Brain pericyte (primary cell): ENCODE results near the gene LIPE.
A peak's percentile ranks its signal among the peaks of the same experiment; 100 is the strongest.
"Not testable (repeated sequence)": the region's sequence is repeated elsewhere in the genome, so short reads cannot be mapped to it uniquely, and the experiment has no call there.

ENCODE experiments used
- DNase-seq: peaks from one replicate; pipeline ENCODE4 v3.0.0-alpha.2; 2012; ENCODE audit warnings: low read depth, low spot score

The LIPE gene

DNA sequence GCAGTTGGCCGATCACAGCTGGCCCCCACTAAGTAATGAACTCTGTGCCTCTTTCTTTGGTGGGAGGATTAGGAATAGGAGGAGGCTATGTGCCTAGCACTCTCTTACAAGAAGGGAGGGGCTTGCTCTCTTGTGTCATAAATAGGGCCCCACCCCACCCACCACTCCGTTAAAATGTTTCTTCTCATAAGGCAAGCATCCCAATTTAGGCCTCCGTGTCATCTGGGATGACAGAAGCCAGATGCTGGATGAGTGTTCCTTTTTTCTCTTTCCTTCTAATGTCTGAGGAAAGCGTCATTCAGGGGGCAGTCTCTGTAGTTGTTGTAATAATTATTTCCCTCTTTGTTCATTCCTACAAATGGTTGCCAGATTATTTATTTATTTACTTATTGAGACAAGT is at the start of gene LIPE:
LIPE (minus strand) TSS at position 76 of the 400 bp plus-strand sequence. CDS start 239 bp downstream, outside the sequence.
- DNase-seq, result no peak

DNA sequence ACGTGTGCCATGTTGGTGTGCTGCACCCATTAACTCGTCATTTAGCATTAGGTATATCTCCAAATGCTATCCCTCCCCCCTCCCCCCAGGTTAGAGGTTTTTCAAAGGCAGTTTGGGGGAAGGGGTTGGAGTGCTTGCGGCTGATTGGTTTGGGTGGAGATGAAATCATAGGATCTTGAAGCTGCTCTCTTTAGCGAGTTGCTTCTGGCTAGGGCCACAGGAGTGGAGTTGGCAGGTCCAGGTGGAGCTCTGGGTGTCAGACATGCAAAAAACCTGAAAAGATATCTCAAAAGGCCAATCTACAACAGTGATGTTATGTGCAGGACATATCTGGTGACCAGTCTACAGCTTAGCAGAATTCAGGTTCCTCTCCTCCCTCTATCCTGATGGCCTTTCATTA is 48.2 kb upstream of the LIPE start:
- no peak for DNase-seq

GRCh38 chr19:42474743-42475142 is 47.6 kb upstream of the LIPE start:
- no peak for DNase-seq

DNA sequence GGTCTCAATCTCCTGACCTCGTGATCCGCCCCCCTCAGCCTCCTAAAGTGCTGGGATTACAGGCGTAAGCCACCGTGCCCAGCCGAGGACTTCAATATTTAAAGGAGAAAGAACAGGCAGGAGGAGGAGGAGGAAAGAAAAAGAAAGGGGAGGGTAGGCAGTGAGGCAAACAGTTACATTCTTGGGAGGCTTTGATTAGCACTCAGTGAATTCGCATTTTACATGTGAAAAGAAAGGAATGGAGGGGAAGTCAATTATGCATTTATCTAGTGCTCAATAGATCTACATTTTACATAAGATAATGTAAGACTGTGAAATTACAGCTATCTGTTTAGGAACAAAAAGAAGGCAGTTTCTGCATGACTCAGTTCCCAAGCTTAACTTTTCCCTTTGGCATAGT is 46.5 kb upstream of the LIPE start:
- no peak for DNase-seq

DNA sequence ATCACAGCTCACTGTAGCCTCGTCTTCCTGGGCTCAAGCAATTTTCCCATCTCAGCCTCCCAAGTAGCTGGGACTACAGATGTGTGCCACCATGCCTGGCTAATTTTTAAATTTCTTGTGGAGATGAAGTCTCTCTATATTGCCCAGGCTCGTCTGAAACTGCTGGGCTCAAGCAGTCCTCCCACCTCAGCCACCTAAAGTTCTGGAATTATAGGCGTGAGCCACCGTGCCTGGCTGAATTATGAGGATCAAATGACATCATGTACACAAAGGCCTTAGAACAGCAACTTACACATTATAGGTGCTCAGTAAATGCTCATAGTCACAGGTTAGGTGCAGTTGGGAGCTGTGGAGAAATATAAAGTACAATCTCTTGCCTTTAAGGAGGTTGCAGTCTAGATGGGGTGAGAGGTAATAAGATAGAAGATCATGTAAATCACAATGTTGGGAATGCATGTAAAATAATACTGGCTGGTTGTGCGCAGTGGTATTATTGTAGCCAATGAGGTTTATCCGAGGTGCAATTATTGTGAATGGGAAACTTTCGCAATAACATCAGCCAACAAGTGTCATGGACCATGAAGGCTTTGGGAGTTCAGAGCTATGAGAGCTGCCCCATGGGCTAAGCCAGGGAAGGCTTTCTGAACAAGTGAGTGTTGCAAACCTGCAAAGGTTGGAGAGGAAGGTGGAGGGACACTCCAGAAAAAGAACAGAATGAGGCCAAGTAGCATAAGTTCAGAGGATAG is 45.4 kb upstream of the LIPE start:
- no peak for DNase-seq

DNA sequence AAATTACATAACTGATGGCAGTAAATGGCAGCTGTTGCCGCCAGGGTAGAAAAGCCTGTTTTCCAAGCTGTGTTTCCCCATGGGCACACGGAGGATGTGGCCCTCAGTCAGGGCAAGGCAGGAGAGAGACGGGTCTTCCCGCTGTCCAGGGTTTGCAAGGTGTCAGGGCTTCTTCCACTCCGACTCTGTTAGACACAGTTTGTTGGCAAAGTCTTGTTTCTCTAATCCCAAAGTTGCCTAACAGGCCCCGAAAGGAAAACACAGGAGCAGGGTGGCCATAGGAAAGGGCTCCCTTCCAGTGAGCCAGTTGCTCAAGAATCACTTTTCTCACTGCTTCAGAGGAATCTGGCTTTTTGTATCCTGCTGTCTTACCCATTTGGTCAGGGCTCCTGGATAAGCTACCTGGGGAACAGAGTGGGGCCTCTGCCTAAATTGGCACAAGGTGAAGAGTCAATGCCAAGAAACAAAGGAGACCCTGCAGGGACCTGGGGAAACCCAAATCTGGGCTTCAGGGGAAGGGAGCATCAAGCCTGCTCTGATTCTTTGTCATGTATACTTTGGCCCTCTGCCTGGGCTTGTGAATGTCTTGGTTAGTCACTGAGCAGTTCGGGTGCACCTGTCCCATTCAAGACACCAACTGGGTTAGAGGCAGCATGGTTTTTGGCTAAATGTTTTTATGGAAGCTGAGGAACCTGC is 44.5 kb upstream of the LIPE start:
- DNase-seq, result no peak

- no peak for DNase-seq
Measured at GRCh38 chr19:42469311-42470235, 42.4 kb upstream of the LIPE start.

DNA sequence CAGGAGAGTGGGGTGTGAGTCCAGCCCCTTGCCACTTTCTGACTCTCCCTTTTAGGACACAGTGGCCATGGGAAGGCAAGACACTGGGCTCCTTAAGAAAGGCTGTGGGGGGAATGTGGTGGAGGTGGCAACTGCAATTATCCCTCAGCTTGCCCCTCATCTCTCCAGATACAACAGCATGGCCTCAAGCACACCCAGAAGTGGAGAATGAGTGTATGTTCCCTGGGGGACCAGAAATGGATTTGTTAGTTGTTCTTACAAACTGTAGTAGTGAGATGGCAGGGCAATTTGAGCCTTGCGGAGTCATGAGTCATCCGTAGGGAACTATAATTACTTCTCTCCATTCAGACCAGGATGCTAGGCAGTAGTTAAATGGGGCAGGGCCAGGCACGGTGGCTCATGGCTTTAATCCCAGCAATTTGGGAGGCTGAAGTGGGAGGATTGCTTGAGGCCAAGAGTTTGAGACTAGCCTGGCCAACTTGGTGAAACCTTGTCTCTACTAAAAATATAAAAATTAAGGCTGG is 41.1 kb upstream of the LIPE start:
- DNase-seq, result peak; percentile 37

DNA sequence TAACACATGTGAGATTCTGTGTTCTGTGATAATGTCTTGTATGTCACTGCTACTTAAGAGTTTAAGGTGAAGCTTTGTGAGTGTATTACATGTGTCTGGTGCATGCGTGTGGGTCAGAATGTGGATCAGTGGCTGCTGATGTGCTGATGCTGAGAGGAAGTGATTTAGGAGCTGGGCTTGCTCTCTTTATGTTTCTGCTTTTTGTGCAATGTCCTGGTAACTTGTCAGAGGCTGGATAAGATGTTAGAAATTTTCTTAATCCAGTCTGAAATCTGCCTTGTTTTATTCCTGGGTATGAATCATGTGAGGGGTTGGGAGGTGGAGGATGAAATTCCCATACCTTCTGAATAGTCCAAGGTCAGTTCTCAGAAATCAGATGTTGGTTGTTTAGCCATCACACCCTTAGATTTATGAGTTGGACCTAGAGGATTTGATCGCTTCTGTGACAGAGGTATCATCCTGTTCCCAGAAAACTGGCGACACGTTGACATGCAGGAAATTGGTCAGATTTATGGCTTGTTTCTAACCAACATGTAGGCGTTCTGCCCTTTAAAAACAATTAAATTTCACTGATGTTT is 40.1 kb upstream of the LIPE start:
- DNase-seq, result no peak

GRCh38 chr19:42466521-42467182 is 39.5 kb upstream of the LIPE start:
- no peak for DNase-seq

DNA sequence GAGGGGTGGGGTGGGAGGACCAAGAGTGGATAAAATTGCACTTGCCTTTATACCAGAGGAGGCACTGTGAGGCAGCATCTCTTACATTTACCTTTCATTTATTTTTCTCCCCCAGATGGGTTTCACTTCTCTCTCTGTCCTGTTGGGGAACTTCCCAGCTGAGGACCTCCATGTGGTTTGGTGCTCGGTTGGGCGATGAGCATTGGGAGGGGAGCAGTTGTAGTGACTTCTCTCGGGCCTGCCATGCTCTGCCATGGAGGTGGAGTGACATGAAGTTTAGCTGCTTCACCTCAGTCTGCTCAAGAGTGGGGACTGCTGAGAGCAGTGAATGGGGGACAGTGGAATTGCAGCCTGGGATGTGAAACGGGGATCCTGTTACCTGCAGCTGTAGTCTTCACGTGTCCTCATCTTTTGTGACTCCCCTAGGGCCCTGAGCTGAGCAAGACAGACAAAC is 38.7 kb upstream of the LIPE start:
- DNase-seq, result no peak

- DNase-seq, result no peak
Measured at GRCh38 chr19:42461700-42462324, 34.6 kb upstream of the LIPE start.

- not testable (repeated sequence) for DNase-seq
Measured at GRCh38 chr19:42461231-42461630, 34.0 kb upstream of the LIPE start.

GRCh38 chr19:42459926-42460325 is 32.7 kb upstream of the LIPE start:
- no peak for DNase-seq

DNA sequence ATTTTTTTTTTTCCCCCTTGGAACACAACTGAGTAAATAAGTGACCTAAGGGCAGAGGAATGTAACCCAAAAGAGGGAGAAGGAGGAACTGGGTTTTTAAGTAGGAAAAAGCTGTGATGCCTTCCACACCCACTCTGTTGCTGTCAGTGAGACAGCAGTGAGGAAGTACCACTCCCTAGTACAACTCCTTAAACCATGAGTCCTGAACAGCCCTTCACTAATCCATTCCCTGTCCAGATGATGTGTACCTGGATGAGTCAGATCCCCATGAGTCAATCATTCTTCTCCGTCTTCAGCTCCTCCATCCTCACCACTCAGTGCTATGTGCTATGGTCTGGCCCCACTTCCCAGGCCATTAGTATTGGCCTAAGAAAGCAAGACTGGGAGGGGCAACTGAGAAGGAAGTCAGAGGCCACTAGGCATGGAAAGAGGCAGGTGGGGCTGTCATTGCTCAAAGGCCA is 28.5 kb upstream of the LIPE start:
- DNase-seq, result no peak

DNA sequence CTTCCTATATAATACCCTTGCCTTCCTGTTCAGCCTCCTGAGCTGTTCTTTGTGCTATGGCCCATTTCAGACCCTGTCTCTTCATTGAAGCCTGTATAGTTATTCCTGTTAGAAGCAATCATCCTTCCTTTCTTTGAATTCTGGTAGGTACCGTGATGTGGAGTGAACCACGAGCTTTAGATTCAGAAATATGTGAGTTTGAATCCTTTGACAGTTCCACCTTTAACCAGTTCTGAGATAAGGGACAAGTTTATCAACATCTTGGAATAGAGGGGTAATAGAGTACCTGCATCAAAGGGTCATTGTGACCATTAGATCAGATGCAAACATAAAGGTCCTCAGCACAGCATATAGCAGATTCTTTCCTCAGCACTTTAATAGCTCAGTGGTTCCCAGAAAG is 27.9 kb upstream of the LIPE start:
- no peak for DNase-seq

DNA sequence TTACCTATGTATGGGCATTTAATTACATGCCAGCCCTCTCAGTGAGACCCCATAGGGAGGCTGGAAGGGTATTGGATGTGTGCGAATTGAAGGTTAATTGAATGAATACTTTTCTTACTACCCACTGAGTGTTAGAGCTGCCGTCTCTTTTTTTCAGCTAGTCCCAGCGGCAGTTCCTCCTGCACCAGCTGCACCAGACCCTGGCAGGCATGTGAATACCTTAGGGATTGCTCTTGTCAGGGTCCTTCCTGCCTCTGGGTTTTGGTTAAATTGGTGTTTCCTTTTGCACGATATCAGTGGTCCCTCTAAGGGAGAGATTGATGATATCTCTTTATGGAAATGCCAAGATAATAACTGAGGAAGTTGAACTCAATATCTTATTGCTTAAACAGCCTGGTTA is 25.4 kb upstream of the LIPE start:
- no peak for DNase-seq

DNA sequence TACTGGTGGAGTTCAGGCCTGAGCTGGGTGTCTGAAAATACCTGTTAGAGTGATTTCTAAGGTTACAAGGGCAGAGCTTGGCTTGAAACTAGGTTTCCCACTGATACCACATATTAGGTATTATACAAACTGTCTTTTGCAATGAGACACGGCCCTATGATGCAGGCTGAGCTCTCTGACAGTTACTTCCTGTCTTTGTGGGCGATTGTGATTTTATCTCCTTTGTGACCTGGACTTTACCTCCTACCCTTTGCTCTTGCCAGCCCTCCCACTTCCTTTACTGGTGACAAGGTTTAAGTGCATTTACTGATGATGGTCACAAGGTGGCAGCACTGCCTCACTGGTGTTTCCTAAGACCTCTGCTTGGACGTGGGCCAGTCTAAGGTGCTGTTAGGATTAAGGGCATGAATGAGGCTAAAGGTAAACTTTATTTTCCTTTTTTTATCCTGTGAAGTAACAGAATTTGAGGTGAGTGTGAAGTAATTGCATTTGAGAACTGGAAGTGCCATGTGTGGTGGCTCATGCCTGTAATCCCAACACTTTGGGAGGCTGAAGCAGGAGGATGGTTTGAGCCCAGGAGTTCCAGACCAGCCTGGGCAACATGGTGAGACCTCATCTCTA is 23.2 kb upstream of the LIPE start:
- DNase-seq, result peak; percentile 31

GRCh38 chr19:42448306-42448705 is 21.1 kb upstream of the LIPE start:
- DNase-seq, result not testable (repeated sequence)

DNA sequence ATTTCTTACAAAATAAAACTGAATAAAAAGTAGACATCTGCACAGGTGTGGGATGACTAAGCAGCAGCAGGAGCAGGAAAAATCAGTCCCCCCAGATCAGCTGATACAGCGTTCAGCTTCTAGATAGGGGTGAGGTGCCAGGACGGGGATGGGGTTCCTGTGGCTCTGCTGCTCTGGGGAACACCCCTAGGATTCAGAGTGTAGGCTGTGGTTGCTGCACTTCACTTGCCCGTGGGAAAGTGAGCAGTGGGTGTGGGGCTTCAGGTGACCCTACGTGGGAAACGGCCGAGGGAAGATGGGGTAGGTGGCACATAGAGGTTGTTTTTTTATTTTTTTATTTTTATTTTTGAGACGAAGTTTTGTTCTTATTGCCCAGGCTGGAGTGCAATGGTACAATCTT is 18.8 kb upstream of the LIPE start:
- no peak for DNase-seq
